ENCODE data around the gene JMJD1C.

- TF ChIP-seq CTCF (IDR thresholded peaks at IDR 0.05) (no peak), POLR2A (IDR thresholded peaks at IDR 0.05) (no peak)
These were observed 141.9 kb downstream of the JMJD1C start for GRCh38 chr10:63323701-63324494.
